Umbilical cord (tissue), 2 donors: ENCODE results near the gene OLFML1. TPM values are rescaled to one million over a fixed set of nuclear protein-coding genes. Genes with fewer than 3 reads are reported as not detected.
A peak's percentile ranks its signal among the peaks of the same experiment; 100 is the strongest.

ENCODE experiments used
- DNase-seq: peaks from one replicate; pipeline ENCODE4 v3.0.0-alpha.2; 2015; ENCODE audit warnings: low spot score
- total RNA-seq: library from RNA; depleted of rRNA; stranded (reverse); fragments of >200 nt; gene quantifications from one replicate; pipeline ENCODE4 v1.2.3, GENCODE V29; 2014; ENCODE audit warnings: low replicate concordance; ENCODE audit not compliant: insufficient read depth

Gene OLFML1
- total RNA-seq: 3.4 TPM

GRCh38 chr11:7485186-7486097, at the start of gene OLFML1:
OLFML1 (plus strand) TSS chr11:7485506; CDS start chr11:7485876, 370 bp downstream.
- DNase-seq: peak; percentile 89

- no peak for DNase-seq
Observed at GRCh38 chr11:7436146-7436545, 49.2 kb upstream of the OLFML1 start.

DNA sequence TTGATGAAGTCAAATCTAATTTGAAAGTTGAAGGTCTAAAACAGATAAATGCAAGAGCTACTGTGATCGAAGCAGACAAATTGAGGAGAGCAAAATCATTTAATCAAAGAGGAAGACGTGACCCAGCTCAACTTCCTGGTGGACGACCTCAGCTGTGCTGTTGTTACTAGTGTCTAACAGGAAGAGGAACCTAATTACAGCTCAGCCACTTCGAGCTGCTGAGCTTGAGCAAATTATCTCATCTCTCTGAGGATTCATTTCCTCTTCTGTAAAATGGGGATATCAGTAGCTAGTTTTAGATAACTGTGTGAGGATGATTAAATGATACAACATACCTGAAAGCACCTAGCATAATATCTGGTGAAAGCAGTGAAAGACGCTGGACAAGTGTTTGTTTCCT, 48.6 kb upstream of the OLFML1 start:
- no peak for DNase-seq

GRCh38 chr11:7437696-7438095, 47.6 kb upstream of the OLFML1 start:
- DNase-seq: no peak

GRCh38 chr11:7439746-7440320, 45.5 kb upstream of the OLFML1 start:
- no peak for DNase-seq

DNA sequence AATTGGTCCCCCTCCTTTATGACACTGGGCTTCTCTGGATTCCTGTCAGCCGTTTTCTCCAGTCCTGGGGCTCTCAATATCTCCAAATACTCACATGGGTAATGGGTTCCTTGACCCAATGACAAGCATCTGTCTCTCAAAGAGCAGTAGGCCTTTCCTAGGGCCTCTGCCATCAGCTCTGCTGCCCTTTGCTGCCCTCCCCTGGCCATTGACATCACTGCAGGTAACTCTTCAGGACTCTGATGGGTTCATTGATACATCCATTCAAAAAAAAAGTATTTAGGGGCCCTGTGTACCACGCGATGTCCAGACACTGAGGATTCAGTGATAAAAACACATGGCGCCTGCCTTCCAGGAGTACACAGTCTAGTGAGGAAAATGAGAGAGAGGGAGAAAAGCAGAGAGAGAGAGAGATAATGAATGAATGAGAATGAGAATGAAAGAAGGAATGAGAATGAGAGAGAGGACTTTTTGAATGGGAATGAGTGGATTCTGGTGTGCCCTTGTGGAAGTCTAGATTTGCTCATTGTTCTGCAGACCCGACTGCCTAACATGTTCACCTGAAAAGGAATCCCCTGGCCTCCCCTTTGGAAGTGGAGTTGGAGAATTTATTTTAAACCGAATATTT, 42.6 kb upstream of the OLFML1 start:
- DNase-seq: peak; percentile 59

DNA sequence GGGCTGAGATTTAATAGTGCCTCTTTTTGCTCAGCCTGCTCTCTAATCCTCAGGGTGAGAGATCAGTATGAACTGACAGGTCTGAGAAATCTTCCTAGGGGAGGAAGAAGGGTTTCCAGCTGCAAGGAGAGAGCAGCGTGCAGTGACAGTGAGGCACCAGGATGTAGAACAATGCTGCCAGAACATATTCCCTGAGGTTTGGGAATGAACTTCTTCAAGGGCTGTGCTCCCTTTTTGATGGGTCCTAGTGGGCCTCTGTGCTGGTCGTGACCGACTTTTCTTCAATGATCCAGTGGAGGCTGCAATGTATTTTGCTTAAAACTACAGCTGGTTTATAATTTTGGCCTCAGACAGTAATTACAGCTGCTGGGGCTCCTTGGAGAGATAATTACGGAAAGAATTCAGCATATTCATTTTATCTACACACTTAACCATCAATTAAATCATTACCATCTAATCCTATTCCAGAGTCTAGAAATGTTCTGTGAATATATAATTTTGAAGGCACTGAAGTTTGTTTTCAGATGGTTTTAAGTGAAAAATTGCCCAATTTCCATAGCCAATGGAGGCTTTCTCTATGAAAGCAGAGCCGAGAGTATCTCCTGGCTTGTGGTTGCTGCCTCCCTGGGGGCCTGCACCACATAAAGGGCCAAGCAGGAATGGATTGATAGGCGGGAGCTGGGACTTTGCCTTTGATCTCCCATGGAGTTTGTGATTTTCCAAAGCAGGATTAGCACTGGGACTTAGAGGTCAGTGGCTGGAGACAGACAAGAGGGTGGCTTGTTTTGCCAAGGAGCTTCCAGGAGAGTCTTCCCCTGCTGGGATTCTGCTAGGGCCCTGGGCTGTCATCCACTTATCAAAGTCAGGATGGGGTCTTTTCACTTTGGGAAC, 41.0 kb upstream of the OLFML1 start:
- no peak for DNase-seq

GRCh38 chr11:7445564-7445963, 39.7 kb upstream of the OLFML1 start:
- DNase-seq: no peak

- DNase-seq: no peak
Observed at GRCh38 chr11:7448201-7448600, 37.1 kb upstream of the OLFML1 start.

DNA sequence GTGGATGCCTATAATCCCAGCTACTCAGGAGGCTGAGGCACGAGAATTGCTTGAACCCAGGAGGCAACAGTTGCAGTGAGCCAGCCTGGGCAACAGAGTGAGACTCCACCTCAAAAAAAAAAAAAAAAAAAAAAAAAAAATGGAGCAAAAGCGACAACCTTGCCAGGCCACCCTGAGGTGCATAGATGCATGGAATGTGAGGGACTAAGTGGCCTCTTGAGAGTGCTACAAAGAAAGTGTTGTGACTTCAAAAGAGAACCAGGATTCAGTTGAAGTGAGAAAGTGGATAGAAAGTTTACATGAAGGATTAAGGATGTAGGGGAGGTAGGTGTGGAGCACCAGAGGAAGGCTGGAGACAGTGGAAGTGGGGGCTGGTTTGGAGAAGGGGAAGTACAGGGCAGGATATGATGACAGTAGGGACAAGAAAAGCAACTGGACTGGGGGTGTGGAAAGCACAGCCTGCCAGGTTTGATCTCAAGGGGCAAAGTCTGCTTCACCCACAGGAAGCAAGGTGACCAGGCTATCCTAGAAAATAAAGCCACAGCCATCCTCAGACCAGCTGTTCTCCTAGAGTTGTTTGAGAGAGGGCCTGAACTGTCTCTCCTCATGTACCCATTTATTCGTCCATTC, 36.0 kb upstream of the OLFML1 start:
- DNase-seq: no peak

DNA sequence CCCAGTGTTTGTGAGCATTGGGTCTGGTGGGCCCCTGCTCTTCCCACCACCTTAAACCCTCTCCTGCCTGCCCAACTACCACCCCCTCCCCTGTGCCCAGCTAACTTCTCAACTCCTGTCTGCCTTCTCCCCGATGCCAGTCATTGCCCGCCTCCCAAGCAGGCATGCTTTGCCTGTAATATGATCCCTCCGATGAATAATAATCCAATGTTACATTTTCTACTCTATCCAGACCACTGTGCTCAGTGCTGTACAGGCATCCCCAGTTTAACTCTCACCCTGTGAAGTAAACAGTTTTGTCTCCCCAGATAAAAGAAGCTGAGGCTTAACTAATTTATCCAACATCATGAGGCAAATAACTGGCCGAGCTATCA, 35.5 kb upstream of the OLFML1 start:
- peak; percentile 37 for DNase-seq

- DNase-seq: no peak
Observed at GRCh38 chr11:7450836-7451235, 34.5 kb upstream of the OLFML1 start.

DNA sequence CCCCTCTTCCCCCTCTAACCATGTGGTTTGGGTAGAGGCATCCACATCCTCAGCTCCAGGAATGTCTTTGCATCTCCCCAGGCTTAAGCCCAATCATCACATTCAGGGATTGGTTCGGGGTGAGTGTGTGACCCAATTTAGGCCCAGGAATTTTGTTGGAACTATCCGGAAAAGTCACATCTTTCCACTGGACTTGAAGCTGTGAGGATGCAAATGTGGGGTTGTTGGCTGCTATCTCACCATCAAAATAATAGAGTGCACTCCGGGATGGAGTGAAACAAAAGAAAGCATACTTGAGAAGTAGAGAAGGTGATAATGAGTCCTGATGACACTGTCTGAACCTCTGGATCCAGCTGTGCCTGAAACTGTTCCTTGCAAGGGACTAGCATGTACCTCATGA, 33.8 kb upstream of the OLFML1 start:
- DNase-seq: no peak

DNA sequence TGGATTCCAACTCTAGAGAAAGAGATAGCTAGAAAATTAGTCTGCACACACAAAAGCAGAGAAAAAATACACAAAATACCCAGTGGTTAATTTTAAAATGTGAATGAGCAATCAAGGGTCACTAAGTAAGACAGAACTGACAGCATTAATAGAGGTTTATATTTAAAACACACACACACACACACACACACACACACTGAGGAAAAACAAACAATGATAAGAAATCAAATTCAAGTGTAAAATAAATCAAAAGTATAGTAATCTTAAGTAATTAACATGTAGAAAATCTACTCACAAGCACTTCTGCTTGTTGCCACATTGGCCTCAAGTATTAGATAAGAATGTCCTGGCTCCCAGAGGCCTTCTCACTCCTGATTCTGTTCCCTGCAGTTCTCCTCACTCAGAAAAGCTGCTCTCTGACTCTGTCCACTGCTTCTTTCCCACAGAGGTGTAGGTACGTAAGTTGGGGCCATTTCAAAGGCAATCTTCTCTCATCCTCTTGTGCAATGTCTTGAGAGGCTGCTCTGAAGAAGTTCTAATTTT, 33.3 kb upstream of the OLFML1 start:
- DNase-seq: no peak

GRCh38 chr11:7454854-7455253, 30.5 kb upstream of the OLFML1 start:
- DNase-seq: no peak

GRCh38 chr11:7457211-7457610, 28.1 kb upstream of the OLFML1 start:
- DNase-seq: no peak

GRCh38 chr11:7462706-7463105, 22.6 kb upstream of the OLFML1 start:
- no peak for DNase-seq

DNA sequence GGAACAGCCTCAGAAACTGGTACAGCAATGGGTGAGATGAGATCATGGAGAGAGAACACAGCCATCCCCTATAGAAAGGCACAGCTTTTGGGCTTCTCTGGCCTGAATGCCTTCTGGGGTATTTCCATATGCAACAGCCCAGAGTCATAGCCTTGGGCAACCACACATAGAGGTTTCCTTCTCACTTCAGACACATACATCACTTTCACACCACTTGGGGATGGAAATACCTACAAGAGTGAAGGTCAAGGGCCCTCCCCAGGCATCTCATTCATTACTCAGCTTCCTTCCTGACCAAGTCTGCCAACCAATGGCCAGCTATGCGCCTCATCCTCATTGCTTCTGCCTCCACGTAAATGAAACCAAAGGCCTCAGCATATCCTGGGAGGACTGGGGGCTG, 17.7 kb upstream of the OLFML1 start:
- DNase-seq: no peak

DNA sequence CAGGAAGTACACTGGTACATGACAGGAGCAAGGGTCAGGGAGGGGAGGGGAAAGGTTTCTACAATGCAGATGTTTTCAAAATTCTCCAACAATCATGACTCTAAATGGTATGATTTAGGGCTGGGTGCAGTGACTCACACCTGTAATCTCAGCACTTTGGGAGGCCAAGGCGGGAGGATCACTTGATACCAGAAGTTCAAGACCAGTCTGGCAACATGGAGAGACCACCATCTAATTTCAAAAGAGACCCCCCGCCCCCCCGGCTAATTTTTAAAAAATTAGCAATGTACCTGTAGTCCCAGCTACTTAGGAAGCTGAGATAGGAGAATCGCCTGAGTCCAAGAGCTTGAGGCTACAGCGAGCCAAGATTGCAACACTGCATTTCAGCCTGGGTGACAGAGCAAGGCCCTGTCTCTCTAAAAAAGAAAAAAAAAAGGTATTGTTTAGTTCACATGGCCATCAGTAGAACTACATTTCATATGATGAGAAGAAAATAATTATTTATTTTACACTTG, 15.9 kb upstream of the OLFML1 start:
- DNase-seq: no peak

DNA sequence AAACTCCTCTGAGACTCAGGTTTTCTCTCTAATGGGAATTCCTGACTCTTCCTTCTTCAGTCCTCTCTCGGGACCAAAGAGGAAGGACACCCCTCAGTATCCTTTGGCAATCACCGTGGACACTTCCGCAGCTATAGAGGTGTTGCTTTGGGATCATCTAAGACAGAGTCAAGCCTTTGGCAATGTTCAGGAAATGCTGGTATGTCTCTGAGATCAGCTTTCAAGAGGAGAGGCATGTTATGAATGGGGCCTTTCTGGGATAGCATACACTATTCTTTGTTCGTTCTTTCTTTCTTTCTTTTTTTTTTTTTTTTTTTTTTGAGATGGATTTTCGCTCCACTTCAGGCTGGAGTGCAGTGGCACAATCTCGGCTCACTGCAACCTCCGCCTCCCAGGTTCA, 14.2 kb upstream of the OLFML1 start:
- no peak for DNase-seq

DNA sequence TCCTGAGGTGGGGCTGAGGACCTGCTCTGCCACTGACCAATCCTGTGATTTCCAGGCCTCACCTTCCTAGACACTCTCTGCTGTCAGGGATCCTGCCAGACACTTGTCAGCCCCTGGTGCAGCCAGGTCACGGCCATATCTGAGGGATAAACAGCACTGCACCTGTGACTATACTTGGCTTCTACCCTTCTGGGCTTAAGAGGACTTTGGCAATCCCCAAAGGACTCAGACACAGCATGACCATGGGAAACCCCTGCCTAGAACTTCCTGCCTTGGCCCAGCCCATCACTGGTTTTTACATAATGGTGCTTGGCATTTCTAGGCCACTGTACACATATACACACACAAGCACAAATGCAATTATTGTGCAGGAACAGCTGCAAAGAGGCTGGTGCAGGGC, 11.6 kb upstream of the OLFML1 start:
- DNase-seq: no peak
